ENCODE measurements around the gene TNIK.

Gene TNIK

DNA sequence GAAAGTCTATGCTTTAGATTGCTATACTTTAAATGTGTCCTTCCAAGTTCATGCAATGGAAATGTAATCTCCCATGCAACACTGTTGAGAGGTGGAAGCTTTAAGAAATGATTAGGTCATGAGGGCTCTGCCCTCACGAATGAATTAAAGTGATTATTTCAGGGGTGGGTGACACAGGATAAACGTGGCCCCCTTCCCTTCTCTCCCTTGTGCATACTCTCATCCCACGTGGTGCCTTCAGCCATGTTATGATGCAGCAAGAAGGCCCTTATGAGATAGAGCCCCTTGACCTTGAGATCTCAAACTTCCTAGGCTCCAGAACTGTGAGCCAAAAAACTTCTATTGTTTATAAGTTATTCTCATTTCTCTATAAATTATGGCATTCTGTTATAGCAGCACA, 183.3 kb downstream of the TNIK start:
- no peak for DNase-seq

DNA sequence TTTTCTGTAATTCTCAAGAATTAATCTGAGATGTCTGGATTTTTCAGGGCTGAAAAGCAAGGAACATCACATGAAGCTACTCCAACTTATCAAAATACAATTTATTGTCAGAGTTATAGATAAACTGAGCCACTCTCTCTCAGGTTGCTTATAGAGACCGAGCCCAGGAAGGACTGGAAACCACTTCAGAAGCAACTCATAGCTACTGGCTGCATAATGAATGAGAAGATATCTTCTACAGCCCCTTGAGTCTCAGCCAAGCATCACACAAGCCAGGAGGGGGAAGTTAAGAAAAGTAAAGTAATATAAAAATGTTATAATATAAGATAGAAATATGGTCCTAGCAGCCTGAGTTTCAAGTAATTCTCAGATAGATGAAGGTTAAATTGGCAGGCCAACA, 186.0 kb downstream of the TNIK start:
- DNase-seq = no peak

DNA sequence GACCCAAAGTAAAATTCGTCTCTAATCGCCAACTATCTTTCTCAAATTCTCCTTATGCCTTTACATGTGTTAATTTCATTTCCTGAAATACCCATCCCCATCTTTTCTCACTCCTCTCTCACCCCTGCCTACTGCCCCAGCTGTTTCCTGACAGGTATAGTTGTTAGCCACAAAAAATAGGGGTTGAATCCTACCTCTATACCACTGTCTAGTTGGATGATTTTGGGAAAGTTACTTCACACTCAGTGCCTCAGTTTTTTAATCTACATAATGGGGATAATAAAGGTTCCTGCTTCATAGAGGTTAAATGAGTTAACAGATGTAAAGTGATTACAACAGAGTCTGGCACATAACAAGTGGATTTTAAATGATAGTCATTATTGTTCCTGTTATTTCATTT, 189.7 kb downstream of the TNIK start:
- no peak for DNase-seq

DNA sequence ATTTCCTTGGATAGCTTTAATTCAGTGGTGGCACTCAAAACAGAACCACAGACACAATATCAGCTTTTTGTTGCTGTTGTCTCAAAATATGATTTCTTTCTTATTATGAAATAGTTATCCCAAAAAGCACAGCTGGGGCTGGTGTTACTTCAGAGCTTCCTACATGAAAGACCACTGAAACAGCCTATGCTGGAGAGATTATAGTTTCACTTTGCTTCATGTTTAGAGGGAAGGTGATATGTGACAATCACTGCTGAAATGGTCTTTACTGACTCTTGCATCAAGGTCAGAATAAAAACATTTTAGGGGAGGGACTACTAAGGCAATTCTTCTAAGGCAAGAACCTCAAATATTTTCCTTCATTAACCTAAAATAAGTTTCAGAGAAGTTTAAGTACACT, 190.7 kb downstream of the TNIK start:
- DNase-seq = no peak

DNA sequence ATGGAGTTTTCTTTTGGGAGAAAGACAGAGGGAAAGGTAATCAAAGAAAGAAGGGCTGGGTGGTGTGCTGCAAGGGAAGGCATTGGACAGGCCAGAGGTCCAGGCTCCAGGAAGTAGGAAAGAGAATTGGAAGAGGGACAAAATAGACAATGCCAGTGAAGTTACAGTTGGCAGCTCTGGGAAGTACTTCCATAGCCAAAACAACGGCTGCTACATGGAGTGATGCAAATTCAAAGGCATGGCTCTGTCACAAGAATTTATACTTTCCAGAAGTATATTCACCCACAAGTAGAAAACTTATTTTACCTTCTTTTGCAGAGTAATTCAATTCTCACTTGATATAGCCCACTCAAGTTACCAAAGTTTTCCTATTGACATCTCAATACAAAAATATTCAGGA, 191.5 kb downstream of the TNIK start:
- no peak for DNase-seq

DNA sequence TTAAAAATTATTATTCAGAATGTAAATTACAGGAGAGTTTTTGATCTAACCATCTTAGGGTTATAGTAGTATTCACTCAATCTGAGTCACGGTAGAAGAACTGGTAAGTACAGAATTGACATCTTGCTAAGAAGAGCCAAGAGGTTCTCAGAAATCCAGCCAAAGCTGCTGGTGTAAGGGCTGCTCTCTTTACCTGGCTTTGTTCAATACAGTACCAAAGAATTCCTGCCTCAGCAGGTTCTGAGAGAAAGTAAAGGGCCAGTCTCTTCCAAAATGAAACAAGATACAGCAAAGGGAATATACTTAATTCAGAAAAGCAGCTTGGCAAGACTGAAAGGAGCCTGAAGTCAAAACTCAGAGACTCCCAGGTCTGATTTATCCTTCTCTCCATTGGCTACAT, 193.1 kb downstream of the TNIK start:
- DNase-seq = no peak

DNA sequence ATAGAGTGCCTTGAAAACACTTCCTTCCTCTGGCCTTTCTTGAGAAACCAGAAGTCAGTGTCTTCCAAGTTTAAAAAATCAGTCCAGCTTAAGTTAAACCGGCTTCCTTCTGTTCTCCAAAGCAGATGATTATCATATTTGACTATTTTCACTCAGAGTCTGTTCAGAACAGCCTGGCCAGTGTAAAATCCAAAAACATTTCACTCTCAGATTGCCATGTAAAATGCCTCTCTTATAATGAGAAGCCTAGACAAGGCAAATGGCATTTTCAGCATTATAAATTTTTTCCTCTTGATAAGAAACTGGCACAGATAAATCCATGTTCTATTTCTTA, 193.5 kb downstream of the TNIK start:
- no peak for DNase-seq

DNA sequence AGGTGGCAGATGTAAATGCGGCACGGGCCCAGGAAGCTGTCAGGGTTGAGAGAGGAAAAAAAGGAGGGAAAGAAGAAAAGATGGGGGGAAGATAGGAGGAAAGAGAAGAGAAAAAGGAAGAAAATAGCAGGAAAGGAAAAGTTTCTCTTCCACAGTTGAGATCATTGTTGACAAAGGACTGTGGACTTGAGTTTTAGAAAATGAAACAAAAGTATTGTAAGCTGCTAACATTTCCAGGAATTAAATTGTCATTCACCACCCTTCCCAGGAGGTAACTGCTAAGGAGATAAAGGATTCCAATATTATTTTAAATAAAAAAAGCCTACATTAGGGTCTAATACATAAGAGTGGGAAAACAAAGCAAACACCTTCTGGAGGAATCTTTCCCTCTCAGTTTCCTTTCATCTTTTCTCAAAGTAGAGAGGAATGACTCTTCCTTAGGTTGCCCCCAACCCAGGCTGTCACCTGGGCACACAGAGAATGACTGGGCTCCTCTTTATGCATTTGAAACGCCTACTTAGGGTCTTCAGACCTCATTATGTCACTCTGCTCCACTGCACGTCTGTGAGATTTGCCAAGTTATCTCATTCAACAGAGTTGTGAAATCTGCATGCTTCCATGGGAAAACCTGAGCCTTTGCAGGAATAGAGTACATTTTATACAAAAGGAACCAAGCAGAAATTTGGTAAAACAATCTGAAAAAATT, 194.0 kb downstream of the TNIK start:
- DNase-seq = no peak

DNA sequence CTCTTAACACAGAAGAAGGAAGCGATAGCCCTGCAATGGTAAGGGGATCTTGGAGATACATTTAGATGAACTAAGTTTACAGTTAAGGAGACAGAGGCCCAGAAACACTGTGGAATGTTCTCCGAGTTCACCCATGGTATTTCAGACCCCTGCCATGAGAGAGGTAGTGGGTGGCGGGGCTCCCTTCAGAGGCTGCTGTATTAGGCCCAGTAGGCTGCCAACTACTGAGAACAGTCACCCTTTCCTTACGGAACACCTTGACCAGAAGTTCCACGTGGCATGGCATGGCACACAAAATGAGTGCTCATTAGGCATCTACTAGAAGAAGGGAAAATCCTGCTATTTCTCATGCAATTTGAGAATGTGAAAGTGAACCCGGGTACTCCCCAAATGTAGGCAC, 195.4 kb downstream of the TNIK start:
- DNase-seq = no peak

DNA sequence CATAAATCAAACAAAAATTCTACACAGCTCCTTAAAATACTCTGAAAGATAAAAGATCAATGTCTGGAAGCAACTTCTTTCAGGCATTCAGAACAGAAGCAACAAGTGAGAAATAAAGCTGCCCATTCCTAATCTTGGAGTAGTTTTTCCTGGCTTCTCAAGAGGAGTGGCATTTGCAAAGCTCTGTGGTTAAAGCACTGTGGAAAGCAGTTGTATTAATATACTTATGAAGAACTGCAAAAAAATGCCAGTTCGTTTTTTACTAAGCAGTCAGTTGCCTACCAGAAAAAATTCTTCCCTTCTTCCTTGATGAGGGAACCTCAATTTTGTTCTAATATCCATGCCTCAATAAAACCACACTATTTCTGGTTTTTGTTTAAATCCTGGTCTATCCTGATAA, 197.8 kb downstream of the TNIK start:
- no peak for DNase-seq

DNA sequence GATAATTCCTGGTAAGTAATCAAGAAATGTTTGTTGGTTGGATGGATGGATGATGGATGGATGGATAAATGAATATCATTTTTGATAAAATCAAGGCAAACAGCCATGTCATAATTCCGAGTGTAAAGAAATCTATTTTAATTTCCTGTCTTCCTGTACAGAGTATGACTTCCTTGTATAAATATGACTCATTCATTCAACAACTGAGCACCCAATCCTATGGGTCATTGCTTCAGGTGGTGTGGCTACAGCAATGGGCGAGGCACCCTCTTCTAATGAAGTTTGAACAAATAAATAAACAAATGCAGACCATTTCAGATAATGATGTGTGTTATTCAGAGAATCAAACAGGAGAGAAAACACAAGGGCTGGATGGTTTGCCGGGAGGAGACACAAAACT, 198.7 kb downstream of the TNIK start:
- DNase-seq = no peak

DNA sequence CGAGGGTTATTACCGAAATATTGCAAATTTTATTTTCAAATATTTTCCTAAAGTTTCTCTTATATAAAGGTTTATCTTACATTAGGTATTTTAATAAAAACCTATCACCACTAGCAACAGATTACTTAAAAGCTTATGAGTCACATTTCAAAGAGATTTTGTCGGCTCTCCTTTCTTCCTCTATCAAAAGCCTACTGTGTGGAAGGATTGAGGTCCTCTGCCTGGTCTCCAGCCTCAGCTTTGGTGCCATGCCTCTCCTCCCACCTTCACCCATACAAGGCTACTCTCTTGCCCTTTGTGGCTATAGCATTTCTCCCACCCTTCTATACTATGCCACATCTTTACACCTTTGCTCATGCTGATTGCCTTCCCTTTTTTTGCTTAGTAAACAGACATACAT, 199.3 kb downstream of the TNIK start:
- DNase-seq = no peak

DNA sequence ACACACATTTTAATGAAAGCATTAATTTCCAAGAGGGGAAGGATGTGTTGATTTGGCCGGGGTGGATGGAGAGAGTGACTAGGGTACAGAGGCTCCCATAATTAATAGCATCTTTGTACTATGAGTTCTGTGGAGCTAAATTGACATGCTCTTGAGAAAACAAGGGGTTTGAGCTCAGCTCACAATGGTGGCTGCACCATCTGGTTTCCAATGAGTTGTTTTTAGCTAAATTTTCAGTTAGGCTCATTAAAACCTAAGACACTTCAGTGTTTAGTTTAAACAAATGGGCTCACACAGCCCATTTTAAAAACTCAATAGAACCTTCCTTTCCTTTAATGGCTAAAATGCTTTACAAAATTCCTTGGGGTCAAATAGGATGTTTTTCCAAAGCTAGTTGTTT, 199.7 kb downstream of the TNIK start:
- no peak for DNase-seq

DNA sequence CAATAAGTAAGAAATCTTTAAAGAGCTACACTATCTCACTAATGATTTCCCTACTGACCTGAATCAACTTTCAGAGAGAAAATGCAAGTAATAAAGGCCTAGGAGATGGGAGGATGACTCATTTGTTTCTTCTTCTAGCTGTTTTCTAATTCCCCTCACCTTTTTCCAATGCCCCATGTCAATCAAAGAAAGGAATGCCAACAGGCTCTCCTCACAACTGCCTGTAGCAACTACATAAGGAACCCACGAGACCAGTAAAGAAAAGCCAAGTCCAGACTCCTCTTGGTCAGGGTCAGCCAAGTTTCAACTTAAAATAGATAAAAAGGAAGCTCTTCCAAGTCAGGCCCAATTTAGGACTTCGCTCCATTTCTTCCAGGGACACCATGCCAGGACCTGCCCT, 201.9 kb downstream of the TNIK start:
- no peak for DNase-seq

DNA sequence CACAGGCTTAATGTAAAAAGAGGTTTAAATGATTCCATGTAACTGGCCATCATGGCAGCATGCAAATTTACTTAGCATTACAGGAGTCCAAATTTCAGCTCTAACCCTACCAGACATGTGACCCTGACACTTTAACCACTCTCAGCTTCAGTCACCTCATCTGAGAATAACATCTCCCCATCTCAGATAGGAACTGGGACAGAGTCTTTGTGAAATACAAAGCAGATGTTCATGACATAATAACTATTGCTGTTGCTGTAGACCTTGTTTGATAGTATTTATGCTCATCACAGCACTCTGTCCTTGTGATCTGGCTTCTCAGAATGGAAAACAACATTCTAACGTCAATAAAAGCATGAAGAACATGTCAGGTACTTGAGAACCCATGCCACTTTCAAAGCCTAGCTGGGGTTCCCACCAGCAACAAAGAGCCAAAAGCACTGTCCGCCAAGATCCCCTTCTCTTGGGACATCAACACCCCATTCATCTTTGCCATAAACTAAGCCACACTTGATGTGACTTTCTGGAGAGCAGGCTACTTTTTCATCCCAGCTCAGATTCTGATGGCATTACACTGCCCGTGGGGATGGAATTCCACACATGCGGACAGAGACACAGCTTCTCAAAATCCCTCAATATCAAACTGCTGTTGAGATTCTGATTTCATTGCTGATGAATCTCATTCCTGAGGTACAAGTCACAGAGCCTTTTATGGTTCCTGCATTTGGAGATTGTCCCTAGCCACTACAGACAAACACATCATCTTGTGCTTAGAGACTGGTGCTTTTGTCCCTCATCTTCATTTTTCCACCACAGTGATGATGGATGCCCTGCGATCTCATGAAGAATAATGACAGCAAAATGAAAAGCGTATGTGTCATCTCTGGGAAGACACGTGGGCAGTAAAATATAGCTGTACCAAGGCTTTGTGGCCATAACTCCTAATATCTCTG, 202.7 kb downstream of the TNIK start:
- DNase-seq = no peak

DNA sequence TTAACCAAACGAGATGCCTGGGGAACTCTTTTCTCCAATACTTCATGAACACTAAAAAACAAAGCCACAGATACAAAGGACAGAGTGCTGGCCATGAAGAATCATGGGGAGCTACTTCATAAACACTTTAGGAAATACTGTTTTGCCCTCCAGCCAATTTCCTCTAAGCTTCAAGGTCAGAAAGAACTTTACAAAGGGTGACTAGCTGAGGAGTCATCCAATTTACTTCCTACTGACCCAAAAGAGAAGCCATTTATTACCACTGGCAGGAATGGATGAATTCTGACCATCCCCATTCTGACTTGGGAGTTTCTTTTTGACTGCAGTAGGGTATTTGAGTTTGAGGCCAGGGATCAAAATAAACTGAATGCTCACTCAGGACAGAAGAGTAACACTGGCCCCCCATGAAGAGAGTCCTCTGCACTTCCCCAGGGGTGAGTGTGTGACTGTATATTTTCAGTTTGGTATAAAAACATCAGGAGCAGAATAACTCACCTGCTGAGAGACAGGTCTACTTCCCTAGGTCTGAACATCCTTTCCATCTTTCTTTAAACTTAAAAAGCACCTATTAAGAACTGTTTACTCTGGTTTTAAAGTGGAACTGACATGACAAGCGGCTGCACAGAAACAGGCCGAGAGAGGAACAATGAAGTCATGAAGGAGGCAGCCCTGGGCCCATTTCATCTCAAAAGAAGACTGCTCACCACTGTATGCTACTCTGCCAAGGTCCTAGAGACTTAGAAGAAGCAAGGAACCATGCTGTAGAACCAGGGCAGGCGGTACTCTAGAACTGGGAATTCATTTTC, 203.6 kb downstream of the TNIK start:
- DNase-seq = no peak

DNA sequence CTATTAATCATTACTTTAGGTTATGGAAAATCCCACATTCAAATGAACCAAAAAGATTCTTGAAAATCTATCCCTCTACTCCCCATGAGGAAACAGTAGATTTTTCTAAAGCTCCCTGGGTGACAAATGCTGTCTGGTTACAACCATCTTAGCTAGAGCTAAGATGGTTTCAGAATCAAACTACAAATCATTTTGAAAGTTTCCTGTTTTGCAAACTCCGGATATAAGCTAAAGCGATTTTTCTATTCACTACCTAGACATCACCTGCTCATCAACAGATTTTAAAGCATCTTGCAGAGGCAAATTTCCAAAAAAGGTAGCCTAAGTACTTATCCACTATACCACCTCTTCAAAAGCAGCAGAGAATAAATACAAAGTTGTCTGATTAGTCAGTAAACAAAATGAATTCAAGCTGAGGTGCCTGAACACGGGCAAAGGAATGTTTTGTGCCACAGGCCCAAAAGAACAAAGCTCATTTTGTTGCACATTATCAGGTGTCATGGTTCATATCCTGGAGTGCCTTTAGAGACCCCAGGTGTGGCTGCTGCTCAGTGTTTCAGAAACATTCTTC, 204.9 kb downstream of the TNIK start:
- DNase-seq = no peak

DNA sequence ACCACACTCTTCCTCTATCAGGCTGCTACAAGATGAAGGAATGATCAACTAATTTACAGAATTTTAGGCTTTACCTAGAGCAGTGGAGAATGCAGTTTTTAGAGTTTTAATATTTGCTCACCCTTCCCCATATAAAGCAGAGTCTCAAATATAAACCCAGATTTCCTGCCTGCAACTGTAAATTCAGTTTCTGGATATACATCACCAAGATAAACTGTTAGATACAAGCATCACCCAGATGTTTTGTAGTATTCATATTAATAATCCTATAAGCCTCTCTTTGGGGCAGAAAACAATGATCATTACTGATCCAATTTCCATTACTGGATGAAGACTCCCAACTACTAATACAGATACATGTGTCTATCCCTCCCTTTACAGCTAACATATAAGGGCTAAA, 205.9 kb downstream of the TNIK start:
- DNase-seq = no peak

DNA sequence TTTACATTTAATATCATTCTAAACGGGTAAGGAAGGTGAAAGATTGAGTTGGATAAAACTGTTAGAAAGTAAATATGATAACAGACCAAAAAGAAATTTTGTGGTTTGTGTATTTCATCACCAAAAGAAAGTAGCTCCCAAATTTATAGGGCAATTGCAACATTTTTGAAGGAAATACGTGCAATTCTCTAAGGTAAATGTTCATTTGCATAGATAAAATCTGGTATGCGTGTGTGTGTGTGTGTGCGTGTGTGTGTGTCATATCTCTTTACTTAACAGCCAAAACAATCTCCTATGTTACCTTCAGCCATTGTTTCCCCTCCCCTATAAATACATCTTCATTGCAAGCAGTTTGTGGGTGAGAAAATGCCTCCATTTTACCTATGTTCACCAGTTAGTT, 208.4 kb downstream of the TNIK start:
- DNase-seq = no peak

DNA sequence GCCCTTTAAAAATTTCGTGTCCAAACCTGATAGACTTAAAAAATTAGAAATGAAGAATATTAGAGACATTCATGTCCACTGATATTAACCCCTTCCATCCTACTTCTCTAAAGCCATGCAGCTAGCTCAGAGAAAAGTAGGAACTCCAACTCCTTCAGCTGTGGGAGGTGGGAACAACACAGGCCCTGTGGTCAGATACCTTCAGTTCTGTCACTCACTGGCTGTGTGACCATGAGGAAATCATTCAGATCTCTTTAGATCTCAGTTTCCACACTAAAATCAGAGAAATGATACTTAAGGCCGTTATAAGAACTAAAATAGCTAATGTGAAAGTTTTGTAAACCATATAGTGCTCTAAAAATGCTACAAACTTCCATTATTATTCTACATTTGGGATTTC, 209.8 kb downstream of the TNIK start:
- DNase-seq = no peak

DNA sequence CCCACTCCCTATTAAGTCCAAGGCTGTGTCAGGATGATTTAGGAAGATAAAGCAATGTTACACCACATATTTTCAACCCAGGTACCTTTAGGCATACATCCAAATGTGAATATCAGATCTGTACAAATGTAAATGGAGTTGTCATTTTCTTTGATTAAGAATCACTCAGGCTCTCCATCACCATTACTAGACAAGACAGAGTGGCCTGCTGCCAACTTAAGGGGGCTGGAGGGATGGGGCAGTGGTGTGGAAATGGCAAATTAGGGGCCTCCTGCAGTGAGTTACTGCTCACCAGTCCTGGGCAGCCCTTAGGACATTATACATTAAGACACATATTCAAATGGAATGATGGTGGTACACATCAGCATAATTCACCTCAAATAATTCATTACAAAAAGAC, 211.0 kb downstream of the TNIK start:
- DNase-seq = no peak

DNA sequence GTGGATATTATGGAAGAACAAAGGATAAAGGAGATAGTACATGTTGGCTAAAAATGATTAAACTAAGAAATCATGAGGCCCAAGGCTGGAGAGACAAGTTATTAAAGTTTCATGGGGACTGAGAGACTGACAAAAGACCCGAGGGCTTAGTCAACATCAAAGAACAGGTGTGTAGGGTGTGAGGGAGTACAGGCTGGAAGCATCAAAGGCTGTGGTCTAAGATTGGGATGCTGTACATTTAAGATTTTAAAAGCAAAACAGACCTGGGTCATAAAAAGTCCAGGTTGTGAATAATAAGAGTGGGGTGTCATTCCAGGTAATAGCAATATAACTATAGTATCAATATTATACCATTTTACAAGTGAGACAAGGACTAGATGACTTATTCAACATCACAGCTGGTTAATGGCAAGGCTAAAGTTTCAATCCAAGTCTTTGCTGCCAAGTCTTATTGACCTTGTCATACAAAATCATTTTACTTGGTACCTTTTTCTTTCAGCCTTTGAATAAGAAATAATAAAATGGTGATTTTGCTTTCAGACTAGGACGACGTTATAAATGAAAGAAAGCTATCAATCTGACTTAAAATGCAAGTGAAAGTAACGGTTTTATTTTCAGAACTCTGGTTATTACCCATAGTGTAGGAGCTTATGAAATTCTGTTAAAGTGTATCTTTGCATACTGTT, 211.6 kb downstream of the TNIK start:
- DNase-seq = no peak

All from SHP77 treated with DMSO at 0.1 percent for 48 hours (cell line).